ENCODE measurements around the gene PRLHR.

The PRLHR gene

GRCh38 chr10:118569241-118569881 is 26.1 kb downstream of the PRLHR start:
- no peaks in the 10 kb centered on the region for H3K27me3 ChIP-seq (ENCODE audit: control insufficient read depth, insufficient read depth, low read length)
- no peaks in the 10 kb centered on the region for H3K4me1 ChIP-seq (ENCODE audit: control insufficient read depth, insufficient read depth, low read length)
- H3K36me3 ChIP-seq (ENCODE audit: control insufficient read depth, insufficient read depth, low read length): no peaks in the 10 kb centered on the region
- H3K9me3 ChIP-seq (ENCODE audit: control insufficient read depth, insufficient read depth, low read length): no peaks in the 10 kb centered on the region
- no peak overlapping the region for H3K4me3 ChIP-seq (ENCODE audit: low read depth, low read length)
- no peak overlapping the region for H3K9ac ChIP-seq (ENCODE audit: low read depth, low read length)

- Histone ChIP-seq H3K4me1 (ENCODE audit: control insufficient read depth, insufficient read depth, low read length) (no peaks in the 10 kb centered on the region), H3K9ac (ENCODE audit: low read depth, low read length) (no peak overlapping the region), H3K27me3 (ENCODE audit: control insufficient read depth, insufficient read depth, low read length) (no peaks in the 10 kb centered on the region), H3K36me3 (ENCODE audit: control insufficient read depth, insufficient read depth, low read length) (no peaks in the 10 kb centered on the region), H3K4me3 (ENCODE audit: low read depth, low read length) (no peak overlapping the region), H3K9me3 (ENCODE audit: control insufficient read depth, insufficient read depth, low read length) (no peaks in the 10 kb centered on the region)
Observed at GRCh38 chr10:118568327-118568848, 27.1 kb downstream of the PRLHR start.

- no peaks in the 10 kb centered on the region for H3K36me3 ChIP-seq (ENCODE audit: control insufficient read depth, insufficient read depth, low read length)
- no peaks in the 10 kb centered on the region for H3K27me3 ChIP-seq (ENCODE audit: control insufficient read depth, insufficient read depth, low read length)
- no peak overlapping the region for H3K9ac ChIP-seq (ENCODE audit: low read depth, low read length)
- no peaks in the 10 kb centered on the region for H3K9me3 ChIP-seq (ENCODE audit: control insufficient read depth, insufficient read depth, low read length)
- no peak overlapping the region for H3K4me3 ChIP-seq (ENCODE audit: low read depth, low read length)
- H3K4me1 ChIP-seq (ENCODE audit: control insufficient read depth, insufficient read depth, low read length): no peaks in the 10 kb centered on the region
Observed at GRCh38 chr10:118567701-118568248, 27.7 kb downstream of the PRLHR start.

- no peak overlapping the region for H3K4me3 ChIP-seq (ENCODE audit: low read depth, low read length)
- no peaks in the 10 kb centered on the region for H3K27me3 ChIP-seq (ENCODE audit: control insufficient read depth, insufficient read depth, low read length)
- H3K9ac ChIP-seq (ENCODE audit: low read depth, low read length): no peak overlapping the region
- H3K36me3 ChIP-seq (ENCODE audit: control insufficient read depth, insufficient read depth, low read length): no peaks in the 10 kb centered on the region
- no peaks in the 10 kb centered on the region for H3K9me3 ChIP-seq (ENCODE audit: control insufficient read depth, insufficient read depth, low read length)
- H3K4me1 ChIP-seq (ENCODE audit: control insufficient read depth, insufficient read depth, low read length): no peaks in the 10 kb centered on the region
Observed at GRCh38 chr10:118566911-118567310, 28.5 kb downstream of the PRLHR start.

GRCh38 chr10:118565301-118566075 is 30.0 kb downstream of the PRLHR start:
- Histone ChIP-seq H3K4me3 (ENCODE audit: low read depth, low read length) (no peak overlapping the region), H3K36me3 (ENCODE audit: control insufficient read depth, insufficient read depth, low read length) (no peaks in the 10 kb centered on the region), H3K27me3 (ENCODE audit: control insufficient read depth, insufficient read depth, low read length) (no peaks in the 10 kb centered on the region), H3K9me3 (ENCODE audit: control insufficient read depth, insufficient read depth, low read length) (no peaks in the 10 kb centered on the region), H3K4me1 (ENCODE audit: control insufficient read depth, insufficient read depth, low read length) (no peaks in the 10 kb centered on the region), H3K9ac (ENCODE audit: low read depth, low read length) (no peak overlapping the region)

GRCh38 chr10:118564652-118565051 is 30.8 kb downstream of the PRLHR start:
- Histone ChIP-seq H3K36me3 (ENCODE audit: control insufficient read depth, insufficient read depth, low read length) (no peaks in the 10 kb centered on the region), H3K27me3 (ENCODE audit: control insufficient read depth, insufficient read depth, low read length) (no peaks in the 10 kb centered on the region), H3K9ac (ENCODE audit: low read depth, low read length) (no peak overlapping the region), H3K4me3 (ENCODE audit: low read depth, low read length) (no peak overlapping the region), H3K9me3 (ENCODE audit: control insufficient read depth, insufficient read depth, low read length) (no peaks in the 10 kb centered on the region), H3K4me1 (ENCODE audit: control insufficient read depth, insufficient read depth, low read length) (no peaks in the 10 kb centered on the region)

- Histone ChIP-seq H3K4me3 (ENCODE audit: low read depth, low read length) (no peak overlapping the region), H3K27me3 (ENCODE audit: control insufficient read depth, insufficient read depth, low read length) (no peaks in the 10 kb centered on the region), H3K4me1 (ENCODE audit: control insufficient read depth, insufficient read depth, low read length) (peaks cover under 1% of the 10 kb centered on the region), H3K9ac (ENCODE audit: low read depth, low read length) (no peak overlapping the region), H3K36me3 (ENCODE audit: control insufficient read depth, insufficient read depth, low read length) (no peaks in the 10 kb centered on the region), H3K9me3 (ENCODE audit: control insufficient read depth, insufficient read depth, low read length) (no peaks in the 10 kb centered on the region)
Observed at GRCh38 chr10:118564114-118564513, 31.3 kb downstream of the PRLHR start.

GRCh38 chr10:118563373-118563890 is 32.0 kb downstream of the PRLHR start:
- no peaks in the 10 kb centered on the region for H3K36me3 ChIP-seq (ENCODE audit: control insufficient read depth, insufficient read depth, low read length)
- H3K4me1 ChIP-seq (ENCODE audit: control insufficient read depth, insufficient read depth, low read length): peaks cover 3% of the 10 kb centered on the region
- no peak overlapping the region for H3K9ac ChIP-seq (ENCODE audit: low read depth, low read length)
- H3K27me3 ChIP-seq (ENCODE audit: control insufficient read depth, insufficient read depth, low read length): no peaks in the 10 kb centered on the region
- H3K4me3 ChIP-seq (ENCODE audit: low read depth, low read length): no peak overlapping the region
- H3K9me3 ChIP-seq (ENCODE audit: control insufficient read depth, insufficient read depth, low read length): no peaks in the 10 kb centered on the region

GRCh38 chr10:118562851-118563250 is 32.6 kb downstream of the PRLHR start:
- peaks cover 3% of the 10 kb centered on the region for H3K4me1 ChIP-seq (ENCODE audit: control insufficient read depth, insufficient read depth, low read length)
- no peak overlapping the region for H3K4me3 ChIP-seq (ENCODE audit: low read depth, low read length)
- H3K36me3 ChIP-seq (ENCODE audit: control insufficient read depth, insufficient read depth, low read length): no peaks in the 10 kb centered on the region
- H3K9ac ChIP-seq (ENCODE audit: low read depth, low read length): no peak overlapping the region
- H3K27me3 ChIP-seq (ENCODE audit: control insufficient read depth, insufficient read depth, low read length): no peaks in the 10 kb centered on the region
- H3K9me3 ChIP-seq (ENCODE audit: control insufficient read depth, insufficient read depth, low read length): no peaks in the 10 kb centered on the region

GRCh38 chr10:118557946-118558345 is 37.5 kb downstream of the PRLHR start:
- Histone ChIP-seq H3K9me3 (ENCODE audit: control insufficient read depth, insufficient read depth, low read length) (no peaks in the 10 kb centered on the region), H3K4me1 (ENCODE audit: control insufficient read depth, insufficient read depth, low read length) (peaks cover 3% of the 10 kb centered on the region), H3K9ac (ENCODE audit: low read depth, low read length) (no peak overlapping the region), H3K36me3 (ENCODE audit: control insufficient read depth, insufficient read depth, low read length) (no peaks in the 10 kb centered on the region), H3K4me3 (ENCODE audit: low read depth, low read length) (no peak overlapping the region), H3K27me3 (ENCODE audit: control insufficient read depth, insufficient read depth, low read length) (no peaks in the 10 kb centered on the region)

- no peaks in the 10 kb centered on the region for H3K36me3 ChIP-seq (ENCODE audit: control insufficient read depth, insufficient read depth, low read length)
- no peaks in the 10 kb centered on the region for H3K27me3 ChIP-seq (ENCODE audit: control insufficient read depth, insufficient read depth, low read length)
- no peak overlapping the region for H3K4me3 ChIP-seq (ENCODE audit: low read depth, low read length)
- H3K9me3 ChIP-seq (ENCODE audit: control insufficient read depth, insufficient read depth, low read length): no peaks in the 10 kb centered on the region
- H3K9ac ChIP-seq (ENCODE audit: low read depth, low read length): no peak overlapping the region
- no peaks in the 10 kb centered on the region for H3K4me1 ChIP-seq (ENCODE audit: control insufficient read depth, insufficient read depth, low read length)
Observed at GRCh38 chr10:118551535-118552100, 43.8 kb downstream of the PRLHR start.
